ENCODE results near the gene ATR. TPM values are rescaled to one million over a fixed set of nuclear protein-coding genes. Genes with fewer than 3 reads are reported as not detected.
"Not testable (repeated sequence)": the region's sequence is repeated elsewhere in the genome, so short reads cannot be mapped to it uniquely, and the experiment has no call there.

ATR gene
- total RNA-seq, 2 experiments from 2014 or later = 31.5 to 31.8 TPM

- POLR2A ChIA-PET = no interaction called here
- H3K27ac Mint-ChIP-seq = no peak overlapping the region
- H3K4me1 Mint-ChIP-seq = peaks cover 14% of the 10 kb centered on the region
- CTCF ChIA-PET = interaction anchor here (1.6 kb wide), 1 partner anchor 35 kb away, joined by 3 read pairs; no protein-coding TSS in a partner anchor
- H3K9me3 Mint-ChIP-seq = no peaks in the 10 kb centered on the region
- H3K4me3 Mint-ChIP-seq = no peak overlapping the region
- DNase-seq = no peak
- H3K27me3 Mint-ChIP-seq = no peaks in the 10 kb centered on the region
- peaks cover 43% of the 10 kb centered on the region for H3K36me3 Mint-ChIP-seq (ENCODE audit: low read depth)
These were observed 149.0 kb downstream of the ATR start for GRCh38 chr3:142429582-142429981.

- peaks cover 44% of the 10 kb centered on the region for H3K36me3 Mint-ChIP-seq (ENCODE audit: low read depth)
- no peak overlapping the region for H3K27ac Mint-ChIP-seq
- no peak overlapping the region for H3K4me3 Mint-ChIP-seq
- no peaks in the 10 kb centered on the region for H3K27me3 Mint-ChIP-seq
- ChIA-PET CTCF (no interaction called here), POLR2A (no interaction called here)
- H3K4me1 Mint-ChIP-seq = peaks cover 4% of the 10 kb centered on the region
- no peaks in the 10 kb centered on the region for H3K9me3 Mint-ChIP-seq
- no peak for DNase-seq
These were observed 153.8 kb downstream of the ATR start for GRCh38 chr3:142424754-142425153.

GRCh38 chr3:142418926-142419592 lies 159.5 kb downstream of the ATR start:
- Mint-ChIP-seq H3K27me3 (no peaks in the 10 kb centered on the region), H3K27ac (no peak overlapping the region), H3K9me3 (no peaks in the 10 kb centered on the region), H3K36me3 (ENCODE audit: low read depth) (peaks cover 47% of the 10 kb centered on the region), H3K4me3 (no peak overlapping the region), H3K4me1 (no peaks in the 10 kb centered on the region)
- ChIA-PET POLR2A (no interaction called here), CTCF (interaction anchor here (0.9 kb wide), 1 partner anchor 13 kb away, joined by 3 read pairs; no protein-coding TSS in a partner anchor)
- no peak for DNase-seq

- no peaks in the 10 kb centered on the region for H3K27me3 Mint-ChIP-seq
- CTCF ChIA-PET = interaction anchor here (1.0 kb wide), 1 partner anchor 17 kb away, joined by 3 read pairs; no protein-coding TSS in a partner anchor
- POLR2A ChIA-PET = no interaction called here
- H3K4me1 Mint-ChIP-seq = no peaks in the 10 kb centered on the region
- no peak for DNase-seq
- H3K27ac Mint-ChIP-seq = no peak overlapping the region
- H3K36me3 Mint-ChIP-seq (ENCODE audit: low read depth) = peaks cover 47% of the 10 kb centered on the region
- no peak overlapping the region for H3K4me3 Mint-ChIP-seq
- no peaks in the 10 kb centered on the region for H3K9me3 Mint-ChIP-seq
These were observed 161.2 kb downstream of the ATR start for GRCh38 chr3:142417302-142417701.

- H3K4me3 Mint-ChIP-seq, H3K4me1 Mint-ChIP-seq, H3K27ac Mint-ChIP-seq, H3K27me3 Mint-ChIP-seq, DNase-seq, POLR2A ChIA-PET, H3K9me3 Mint-ChIP-seq: not testable (repeated sequence)
- peaks cover 54% of the 10 kb centered on the region for H3K36me3 Mint-ChIP-seq (ENCODE audit: low read depth)
- CTCF ChIA-PET = interaction anchor here (0.9 kb wide), 1 partner anchor 17 kb away, joined by 3 read pairs; no protein-coding TSS in a partner anchor
These were observed 178.0 kb downstream of the ATR start for GRCh38 chr3:142400537-142400936.

Other genes with a start within 250 kb of the ATR start
- gene XRN1, start 130.7 kb downstream of the ATR start, total RNA-seq = 100 to 1,000 TPM in 1 of 2 experiments, 10 to 100 TPM in 1; 77.8 to 109 TPM
- 1 to 10 TPM; 2.1 to 2.6 TPM for gene PLS1, start 17.7 kb upstream of the ATR start, total RNA-seq
- 1 to 10 TPM; 1.2 to 1.6 TPM for gene TRPC1, start 145.3 kb upstream of the ATR start, total RNA-seq

Measured in activated CD4-positive, alpha-beta T cell treated with anti-CD3 and anti-CD28 coated beads, Interleukin-2, amount 10 ng/mL, durations not matched to agents 7 days and 5 days (primary cell).